ENCODE results near the gene SUGCT.

Gene SUGCT

GRCh38 chr7:40457776-40458480, 323.1 kb downstream of the SUGCT start:
- no peaks in the 10 kb centered on the region for H3K9me3 ChIP-seq (ENCODE audit: control insufficient read depth, insufficient read depth, low read length)
- H3K9ac ChIP-seq (ENCODE audit: low read depth, low read length), result no peak overlapping the region
- no peaks in the 10 kb centered on the region for H3K4me1 ChIP-seq (ENCODE audit: control insufficient read depth, insufficient read depth, low read length)
- no peaks in the 10 kb centered on the region for H3K27me3 ChIP-seq (ENCODE audit: control insufficient read depth, insufficient read depth, low read length)
- H3K4me3 ChIP-seq (ENCODE audit: low read depth, low read length), result no peak overlapping the region
- no peaks in the 10 kb centered on the region for H3K36me3 ChIP-seq (ENCODE audit: control insufficient read depth, insufficient read depth, low read length)

DNA sequence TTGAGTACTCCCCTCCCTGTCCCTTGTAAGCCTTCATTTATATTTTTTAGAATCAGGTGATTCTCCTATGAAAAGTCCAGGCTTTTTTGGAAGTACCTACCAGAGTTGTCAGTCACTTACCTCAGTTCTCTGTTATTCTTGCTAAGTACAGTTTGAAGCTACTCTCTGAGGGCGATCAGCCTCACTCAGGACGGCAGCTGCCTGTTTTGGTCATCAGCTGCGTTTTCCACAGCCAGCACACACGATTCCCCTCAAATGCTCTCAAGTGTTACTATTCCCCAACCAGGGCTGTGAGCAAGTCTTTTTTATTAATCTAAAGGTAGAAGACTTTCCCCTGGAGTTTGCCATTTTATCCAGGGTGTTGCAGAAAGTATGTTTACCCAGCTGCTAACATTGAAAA, 328.6 kb downstream of the SUGCT start:
- H3K36me3 ChIP-seq (ENCODE audit: control insufficient read depth, insufficient read depth, low read length), result no peaks in the 10 kb centered on the region
- H3K9ac ChIP-seq (ENCODE audit: low read depth, low read length), result no peak overlapping the region
- H3K9me3 ChIP-seq (ENCODE audit: control insufficient read depth, insufficient read depth, low read length), result no peaks in the 10 kb centered on the region
- H3K27me3 ChIP-seq (ENCODE audit: control insufficient read depth, insufficient read depth, low read length), result no peaks in the 10 kb centered on the region
- H3K4me3 ChIP-seq (ENCODE audit: low read depth, low read length), result no peak overlapping the region
- H3K4me1 ChIP-seq (ENCODE audit: control insufficient read depth, insufficient read depth, low read length), result no peaks in the 10 kb centered on the region

- Histone ChIP-seq H3K4me1 (ENCODE audit: control insufficient read depth, insufficient read depth, low read length) (no peaks in the 10 kb centered on the region), H3K27me3 (ENCODE audit: control insufficient read depth, insufficient read depth, low read length) (no peaks in the 10 kb centered on the region), H3K9ac (ENCODE audit: low read depth, low read length) (no peak overlapping the region), H3K9me3 (ENCODE audit: control insufficient read depth, insufficient read depth, low read length) (no peaks in the 10 kb centered on the region), H3K4me3 (ENCODE audit: low read depth, low read length) (no peak overlapping the region), H3K36me3 (ENCODE audit: control insufficient read depth, insufficient read depth, low read length) (no peaks in the 10 kb centered on the region)
These were observed 334.4 kb downstream of the SUGCT start for GRCh38 chr7:40468891-40469864.

GRCh38 chr7:40470091-40470592, 335.3 kb downstream of the SUGCT start:
- Histone ChIP-seq H3K9ac (ENCODE audit: low read depth, low read length) (no peak overlapping the region), H3K36me3 (ENCODE audit: control insufficient read depth, insufficient read depth, low read length) (no peaks in the 10 kb centered on the region), H3K4me1 (ENCODE audit: control insufficient read depth, insufficient read depth, low read length) (no peaks in the 10 kb centered on the region), H3K4me3 (ENCODE audit: low read depth, low read length) (no peak overlapping the region), H3K9me3 (ENCODE audit: control insufficient read depth, insufficient read depth, low read length) (no peaks in the 10 kb centered on the region), H3K27me3 (ENCODE audit: control insufficient read depth, insufficient read depth, low read length) (no peaks in the 10 kb centered on the region)

- Histone ChIP-seq H3K36me3 (ENCODE audit: control insufficient read depth, insufficient read depth, low read length) (no peaks in the 10 kb centered on the region), H3K9ac (ENCODE audit: low read depth, low read length) (no peak overlapping the region), H3K9me3 (ENCODE audit: control insufficient read depth, insufficient read depth, low read length) (no peaks in the 10 kb centered on the region), H3K4me1 (ENCODE audit: control insufficient read depth, insufficient read depth, low read length) (no peaks in the 10 kb centered on the region), H3K4me3 (ENCODE audit: low read depth, low read length) (no peak overlapping the region), H3K27me3 (ENCODE audit: control insufficient read depth, insufficient read depth, low read length) (no peaks in the 10 kb centered on the region)
These were observed 336.0 kb downstream of the SUGCT start for GRCh38 chr7:40470817-40471216.

DNA sequence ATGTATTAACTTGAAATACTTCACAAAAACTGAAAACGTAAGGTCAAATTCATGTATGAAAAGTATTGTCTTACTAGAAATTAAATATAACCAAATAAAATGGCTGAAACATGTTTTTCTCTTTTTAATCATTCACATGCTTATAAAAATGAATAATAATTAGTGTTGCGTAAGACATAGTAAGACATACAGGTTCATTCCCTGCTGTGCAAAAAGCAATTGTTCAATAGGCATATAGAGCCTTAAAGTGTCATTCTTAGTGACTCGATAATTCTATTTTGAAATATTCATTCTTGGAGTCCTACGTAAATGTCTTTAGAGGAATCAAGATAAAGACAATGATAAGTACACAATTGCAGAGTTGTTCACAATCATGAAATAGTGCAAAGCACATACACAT, 337.1 kb downstream of the SUGCT start:
- no peaks in the 10 kb centered on the region for H3K4me1 ChIP-seq (ENCODE audit: control insufficient read depth, insufficient read depth, low read length)
- H3K4me3 ChIP-seq (ENCODE audit: low read depth, low read length), result no peak overlapping the region
- no peak overlapping the region for H3K9ac ChIP-seq (ENCODE audit: low read depth, low read length)
- H3K36me3 ChIP-seq (ENCODE audit: control insufficient read depth, insufficient read depth, low read length), result no peaks in the 10 kb centered on the region
- H3K9me3 ChIP-seq (ENCODE audit: control insufficient read depth, insufficient read depth, low read length), result no peaks in the 10 kb centered on the region
- no peaks in the 10 kb centered on the region for H3K27me3 ChIP-seq (ENCODE audit: control insufficient read depth, insufficient read depth, low read length)

DNA sequence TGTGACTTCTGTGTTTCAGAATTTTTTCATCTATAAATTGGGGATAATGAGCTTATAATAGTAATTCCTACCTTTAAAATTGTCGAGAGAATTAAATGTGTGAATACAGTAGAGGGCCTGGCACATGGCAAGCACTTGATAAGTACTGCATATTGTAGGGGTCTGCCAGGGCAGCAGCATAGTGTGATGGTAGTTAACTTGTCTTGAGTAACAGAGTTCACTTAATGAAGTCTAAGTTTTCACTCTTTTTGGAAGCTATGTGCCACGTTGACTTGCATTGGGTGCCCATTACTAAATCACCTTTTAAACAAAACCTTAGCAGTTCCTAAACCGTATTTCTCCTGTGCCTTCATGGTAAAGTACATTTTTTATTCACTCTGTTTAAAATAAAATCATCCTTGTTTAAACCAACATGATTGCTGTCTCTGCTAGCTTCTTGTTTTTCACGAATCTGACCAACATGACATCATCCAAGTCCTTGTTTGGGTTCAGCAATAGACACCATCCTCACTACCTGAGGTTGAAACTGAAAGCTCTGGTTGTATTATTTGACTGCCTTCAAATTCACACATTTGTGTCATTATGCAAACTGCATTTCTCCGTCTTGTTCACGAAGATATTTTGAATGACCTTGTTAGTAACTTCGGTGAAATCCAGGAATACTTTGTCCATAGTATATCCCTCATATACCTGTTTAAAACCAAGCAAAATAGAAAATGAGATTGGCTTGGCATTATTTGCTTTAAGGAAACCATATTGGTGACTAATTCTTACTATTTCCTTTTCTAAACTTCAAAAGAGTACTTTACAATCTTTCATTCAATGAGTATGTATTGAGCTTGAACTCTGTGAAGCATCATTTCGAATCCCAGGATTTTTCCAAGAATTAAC, 340.2 kb downstream of the SUGCT start:
- no peaks in the 10 kb centered on the region for H3K9me3 ChIP-seq (ENCODE audit: control insufficient read depth, insufficient read depth, low read length)
- H3K9ac ChIP-seq (ENCODE audit: low read depth, low read length), result no peak overlapping the region
- no peaks in the 10 kb centered on the region for H3K27me3 ChIP-seq (ENCODE audit: control insufficient read depth, insufficient read depth, low read length)
- H3K36me3 ChIP-seq (ENCODE audit: control insufficient read depth, insufficient read depth, low read length), result no peaks in the 10 kb centered on the region
- no peak overlapping the region for H3K4me3 ChIP-seq (ENCODE audit: low read depth, low read length)
- no peaks in the 10 kb centered on the region for H3K4me1 ChIP-seq (ENCODE audit: control insufficient read depth, insufficient read depth, low read length)

DNA sequence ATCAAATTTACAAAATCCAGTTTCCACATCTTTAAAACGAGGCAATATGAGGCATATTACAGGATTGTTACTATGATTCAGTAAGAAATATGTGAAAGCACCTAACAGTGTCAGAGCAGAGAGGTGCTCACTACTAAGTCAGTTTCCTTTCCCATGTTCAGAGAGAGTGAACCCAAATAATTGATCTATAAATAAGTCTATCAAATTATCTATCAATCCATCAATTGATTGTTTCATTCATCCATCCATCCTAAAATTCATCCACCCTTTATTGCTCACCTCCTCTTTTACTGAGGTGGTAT, 340.8 kb downstream of the SUGCT start:
- Histone ChIP-seq H3K9ac (ENCODE audit: low read depth, low read length) (no peak overlapping the region), H3K27me3 (ENCODE audit: control insufficient read depth, insufficient read depth, low read length) (no peaks in the 10 kb centered on the region), H3K4me1 (ENCODE audit: control insufficient read depth, insufficient read depth, low read length) (no peaks in the 10 kb centered on the region), H3K9me3 (ENCODE audit: control insufficient read depth, insufficient read depth, low read length) (no peaks in the 10 kb centered on the region), H3K4me3 (ENCODE audit: low read depth, low read length) (no peak overlapping the region), H3K36me3 (ENCODE audit: control insufficient read depth, insufficient read depth, low read length) (no peaks in the 10 kb centered on the region)

DNA sequence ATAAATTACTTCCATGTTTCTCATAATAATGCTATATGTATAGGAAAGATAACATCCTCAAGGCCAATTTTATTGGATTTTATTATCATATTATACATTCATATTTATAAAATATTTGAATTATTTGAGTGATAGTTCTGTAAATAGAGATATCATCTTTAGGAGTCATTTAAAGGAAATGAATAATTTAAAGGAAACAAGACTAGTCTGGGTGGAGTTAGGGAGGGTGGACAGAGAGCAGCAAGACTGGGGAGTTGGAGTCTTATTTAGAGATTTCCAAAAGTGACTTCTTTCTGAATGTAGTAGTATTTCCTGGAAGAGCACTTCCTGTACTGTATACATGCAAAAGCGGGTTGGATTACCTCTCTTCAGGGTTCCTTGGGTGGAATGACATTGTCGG, 342.3 kb downstream of the SUGCT start:
- Histone ChIP-seq H3K27me3 (ENCODE audit: control insufficient read depth, insufficient read depth, low read length) (no peaks in the 10 kb centered on the region), H3K36me3 (ENCODE audit: control insufficient read depth, insufficient read depth, low read length) (no peaks in the 10 kb centered on the region), H3K9me3 (ENCODE audit: control insufficient read depth, insufficient read depth, low read length) (no peaks in the 10 kb centered on the region), H3K9ac (ENCODE audit: low read depth, low read length) (no peak overlapping the region), H3K4me3 (ENCODE audit: low read depth, low read length) (no peak overlapping the region), H3K4me1 (ENCODE audit: control insufficient read depth, insufficient read depth, low read length) (no peaks in the 10 kb centered on the region)

DNA sequence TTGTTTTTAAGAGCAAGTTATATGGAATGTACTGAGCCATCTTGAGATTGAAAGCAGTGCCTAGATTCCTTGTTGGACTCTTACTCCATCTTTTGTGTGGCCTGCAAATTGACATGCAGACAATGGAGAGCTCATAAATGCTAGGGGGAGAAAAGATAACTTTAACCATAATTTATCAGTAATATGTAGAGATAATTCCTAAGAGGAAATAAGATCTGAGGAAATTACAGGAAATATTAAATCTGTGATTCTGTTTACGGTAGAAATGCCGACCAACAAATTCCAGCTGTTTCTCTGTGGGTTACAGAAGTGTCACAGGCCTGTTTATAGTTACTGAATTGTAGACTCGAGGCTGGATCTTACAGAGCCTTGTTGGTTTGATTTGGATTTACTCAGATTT, 348.0 kb downstream of the SUGCT start:
- Histone ChIP-seq H3K9ac (ENCODE audit: low read depth, low read length) (no peak overlapping the region), H3K27me3 (ENCODE audit: control insufficient read depth, insufficient read depth, low read length) (no peaks in the 10 kb centered on the region), H3K36me3 (ENCODE audit: control insufficient read depth, insufficient read depth, low read length) (no peaks in the 10 kb centered on the region), H3K4me1 (ENCODE audit: control insufficient read depth, insufficient read depth, low read length) (no peaks in the 10 kb centered on the region), H3K9me3 (ENCODE audit: control insufficient read depth, insufficient read depth, low read length) (no peaks in the 10 kb centered on the region), H3K4me3 (ENCODE audit: low read depth, low read length) (no peak overlapping the region)

DNA sequence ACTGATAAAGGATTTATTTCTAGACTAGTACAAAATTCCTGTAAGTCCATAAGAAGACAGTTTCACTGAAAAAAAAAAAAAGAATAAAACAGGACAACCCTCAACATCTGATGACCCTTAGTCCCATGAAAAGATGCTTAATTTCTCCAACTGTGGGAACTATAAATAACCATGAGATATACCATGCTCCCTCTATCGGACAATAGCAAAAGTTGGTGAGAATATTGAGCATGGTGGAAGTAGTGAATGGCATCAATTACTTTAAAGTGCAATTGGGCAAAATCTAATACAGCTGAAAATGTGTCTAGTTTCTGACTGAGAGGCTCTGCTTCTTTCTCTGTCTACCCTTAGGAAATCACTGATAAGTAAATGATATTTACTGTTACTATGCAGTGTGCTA, 348.8 kb downstream of the SUGCT start:
- H3K27me3 ChIP-seq (ENCODE audit: control insufficient read depth, insufficient read depth, low read length), result no peaks in the 10 kb centered on the region
- H3K4me3 ChIP-seq (ENCODE audit: low read depth, low read length), result no peak overlapping the region
- H3K36me3 ChIP-seq (ENCODE audit: control insufficient read depth, insufficient read depth, low read length), result no peaks in the 10 kb centered on the region
- no peak overlapping the region for H3K9ac ChIP-seq (ENCODE audit: low read depth, low read length)
- no peaks in the 10 kb centered on the region for H3K9me3 ChIP-seq (ENCODE audit: control insufficient read depth, insufficient read depth, low read length)
- H3K4me1 ChIP-seq (ENCODE audit: control insufficient read depth, insufficient read depth, low read length), result no peaks in the 10 kb centered on the region

Measured in iPS-15b (cell line).